ENCODE measurements around the gene UBE2Z.

Gene UBE2Z

GRCh38 chr17:48961516-48962233 is 53.5 kb downstream of the UBE2Z start:
- DNase-seq, result no peak

- no peak for DNase-seq
Observed at GRCh38 chr17:48970224-48970623, 62.0 kb downstream of the UBE2Z start.

GRCh38 chr17:48970865-48971687 is 62.9 kb downstream of the UBE2Z start:
- no peak for DNase-seq

- DNase-seq, result no peak
Observed at GRCh38 chr17:48972749-48973097, 64.5 kb downstream of the UBE2Z start.

- DNase-seq, result no peak
Observed at GRCh38 chr17:48973806-48974205, 65.6 kb downstream of the UBE2Z start.

Measured in CD4-positive, alpha-beta T cell treated with Interleukin-21 for 1 hour (primary cell).